ENCODE measurements around the gene MED27.

The MED27 gene

GRCh38 chr9:132037458-132037857 is 42.2 kb downstream of the MED27 start:
- DNase-seq (ENCODE audit: low read depth) = no peak
- no peak for TF ChIP-seq POLR2A (IDR thresholded peaks at IDR 0.05; ENCODE audit: extremely low read depth, insufficient read length)
- no peak for TF ChIP-seq MAX (IDR thresholded peaks at IDR 0.05; ENCODE audit: low read depth, low read length)
- TF ChIP-seq CTCF (IDR thresholded peaks at IDR 0.05; ENCODE audit: low read depth, low read length) = no peak
- no peak for TF ChIP-seq MYC (IDR thresholded peaks at IDR 0.05; ENCODE audit: low read depth, low read length)
- no peak overlapping the region for H3K4me3 ChIP-seq (ENCODE audit: low read depth, low read length)

- no peak overlapping the region for H3K4me3 ChIP-seq (ENCODE audit: low read depth, low read length)
- no peak for DNase-seq (ENCODE audit: low read depth)
- TF ChIP-seq MYC (IDR thresholded peaks at IDR 0.05; ENCODE audit: low read depth, low read length) (no peak), CTCF (IDR thresholded peaks at IDR 0.05; ENCODE audit: low read depth, low read length) (no peak)
These were observed 43.1 kb downstream of the MED27 start for GRCh38 chr9:132036521-132036920.

- no peak for DNase-seq (ENCODE audit: low read depth)
- no peak for TF ChIP-seq POLR2A (IDR thresholded peaks at IDR 0.05; ENCODE audit: extremely low read depth, insufficient read length)
- no peak overlapping the region for H3K4me3 ChIP-seq (ENCODE audit: low read depth, low read length)
These were observed 44.0 kb downstream of the MED27 start for GRCh38 chr9:132035679-132036078.

GRCh38 chr9:132032238-132032950 is 47.3 kb downstream of the MED27 start:
- no peak for TF ChIP-seq POLR2A (IDR thresholded peaks at IDR 0.05; ENCODE audit: extremely low read depth, insufficient read length)
- no peak for TF ChIP-seq CTCF (IDR thresholded peaks at IDR 0.05; ENCODE audit: low read depth, low read length)
- no peak for TF ChIP-seq MAX (IDR thresholded peaks at IDR 0.05; ENCODE audit: low read depth, low read length)
- TF ChIP-seq MYC (IDR thresholded peaks at IDR 0.05; ENCODE audit: low read depth, low read length) = no peak

GRCh38 chr9:132031467-132032237 is 48.0 kb downstream of the MED27 start:
- no peak for DNase-seq (ENCODE audit: low read depth)

More at GRCh38 chr9:132032238-132032950, 47.3 kb downstream of the MED27 start:
- H3K4me3 ChIP-seq (ENCODE audit: low read depth, low read length) = no peak overlapping the region
- DNase-seq (ENCODE audit: low read depth) = peak; percentile 21

More at GRCh38 chr9:132031467-132032237, 48.0 kb downstream of the MED27 start:
- no peak overlapping the region for H3K4me3 ChIP-seq (ENCODE audit: low read depth, low read length)
- TF ChIP-seq CTCF (IDR thresholded peaks at IDR 0.05; ENCODE audit: low read depth, low read length) = no peak
- no peak for TF ChIP-seq MYC (IDR thresholded peaks at IDR 0.05; ENCODE audit: low read depth, low read length)
- no peak for TF ChIP-seq MAX (IDR thresholded peaks at IDR 0.05; ENCODE audit: low read depth, low read length)
- no peak for TF ChIP-seq POLR2A (IDR thresholded peaks at IDR 0.05; ENCODE audit: extremely low read depth, insufficient read length)
